PFSK-1 (cell line): ENCODE measurements around the gene ATP8B2.

Experiments used
- POLR2AphosphoS5 ChIP-seq: IDR thresholded peaks from 2 replicates; pipeline ENCODE4 v1.6.1; 2012; ENCODE audit warnings: low read depth, mild to moderate bottlenecking, control low read depth, low read length, moderate library complexity
- TAF1 ChIP-seq: IDR thresholded peaks from 2 replicates; pipeline ENCODE4 v1.6.1; 2012; ENCODE audit warnings: low read length, control low read depth, borderline replicate concordance; ENCODE audit not compliant: insufficient read depth
- TF ChIP-seq, protein P1 (sequence below), 2 experiments: IDR thresholded peaks; 2 replicates each; pipeline versions ENCODE4 v1.6.1 to v1.8.0; 2011 to 2012; ENCODE audit warnings: low read depth in 2 of 2, low read length in 2 of 2, control low read depth in 1 of 2, inconsistent platforms in 1 of 2, mild to moderate bottlenecking in 1 of 2, moderate library complexity in 1 of 2; ENCODE audit not compliant: insufficient read depth in 1 of 2

DNA sequence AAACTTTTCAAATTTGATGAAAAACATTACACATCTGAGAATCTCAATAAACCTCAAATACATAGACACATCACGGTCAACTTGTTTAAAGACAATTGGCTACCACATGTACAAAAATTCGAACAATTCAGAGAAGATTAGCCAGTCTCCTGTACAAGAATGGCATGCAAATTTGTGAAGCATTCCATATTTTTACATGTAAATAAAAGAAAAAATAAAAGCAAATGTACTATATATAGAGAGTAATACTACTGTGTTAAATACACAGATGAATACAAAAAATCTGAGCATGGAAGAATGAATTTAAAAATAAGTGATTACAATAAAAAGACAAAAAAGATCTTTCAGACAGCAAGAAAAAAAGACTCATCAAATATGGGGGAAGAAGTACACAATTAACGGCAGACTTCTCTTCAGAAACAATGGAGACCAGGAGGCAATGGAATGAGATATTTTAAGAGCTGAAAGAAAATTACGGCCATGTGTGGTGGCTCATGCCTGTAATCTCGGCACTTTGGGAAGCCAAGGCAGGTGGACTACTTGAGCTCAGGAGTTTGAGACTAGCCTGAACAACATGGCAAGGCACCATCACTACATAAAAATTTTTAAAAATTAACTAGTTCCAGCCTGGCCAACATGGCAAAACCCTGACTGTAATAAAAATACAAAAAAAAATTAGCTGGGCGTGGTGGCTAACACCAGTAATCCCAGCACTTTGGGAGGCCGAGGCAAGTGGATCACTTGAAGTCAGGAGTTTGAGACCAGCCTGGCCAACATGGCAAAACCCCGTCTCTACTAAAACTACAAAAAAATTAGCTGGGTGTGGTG is 29.7 kb upstream of the ATP8B2 start:
- TF ChIP-seq POLR2AphosphoS5, result no peak
- TF ChIP-seq TAF1, result no peak
- TF ChIP-seq, protein P1, sequence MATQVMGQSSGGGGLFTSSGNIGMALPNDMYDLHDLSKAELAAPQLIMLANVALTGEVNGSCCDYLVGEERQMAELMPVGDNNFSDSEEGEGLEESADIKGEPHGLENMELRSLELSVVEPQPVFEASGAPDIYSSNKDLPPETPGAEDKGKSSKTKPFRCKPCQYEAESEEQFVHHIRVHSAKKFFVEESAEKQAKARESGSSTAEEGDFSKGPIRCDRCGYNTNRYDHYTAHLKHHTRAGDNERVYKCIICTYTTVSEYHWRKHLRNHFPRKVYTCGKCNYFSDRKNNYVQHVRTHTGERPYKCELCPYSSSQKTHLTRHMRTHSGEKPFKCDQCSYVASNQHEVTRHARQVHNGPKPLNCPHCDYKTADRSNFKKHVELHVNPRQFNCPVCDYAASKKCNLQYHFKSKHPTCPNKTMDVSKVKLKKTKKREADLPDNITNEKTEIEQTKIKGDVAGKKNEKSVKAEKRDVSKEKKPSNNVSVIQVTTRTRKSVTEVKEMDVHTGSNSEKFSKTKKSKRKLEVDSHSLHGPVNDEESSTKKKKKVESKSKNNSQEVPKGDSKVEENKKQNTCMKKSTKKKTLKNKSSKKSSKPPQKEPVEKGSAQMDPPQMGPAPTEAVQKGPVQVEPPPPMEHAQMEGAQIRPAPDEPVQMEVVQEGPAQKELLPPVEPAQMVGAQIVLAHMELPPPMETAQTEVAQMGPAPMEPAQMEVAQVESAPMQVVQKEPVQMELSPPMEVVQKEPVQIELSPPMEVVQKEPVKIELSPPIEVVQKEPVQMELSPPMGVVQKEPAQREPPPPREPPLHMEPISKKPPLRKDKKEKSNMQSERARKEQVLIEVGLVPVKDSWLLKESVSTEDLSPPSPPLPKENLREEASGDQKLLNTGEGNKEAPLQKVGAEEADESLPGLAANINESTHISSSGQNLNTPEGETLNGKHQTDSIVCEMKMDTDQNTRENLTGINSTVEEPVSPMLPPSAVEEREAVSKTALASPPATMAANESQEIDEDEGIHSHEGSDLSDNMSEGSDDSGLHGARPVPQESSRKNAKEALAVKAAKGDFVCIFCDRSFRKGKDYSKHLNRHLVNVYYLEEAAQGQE (IDR thresholded peaks at IDR 0.05; ENCODE audit: insufficient read depth in 1 of 2, low read depth in 2 of 2, low read length in 2 of 2), result no peak
